GM19463 (cell line): ENCODE measurements around the gene NFE2.

Experiments
- ATAC-seq: cut with Tn5 transposase; IDR thresholded peaks from one replicate; pipeline ENCODE4 v1.9.1; 2021; ENCODE audit warnings: mild to moderate bottlenecking, moderate library complexity; ENCODE audit not compliant: unreplicated experiment

The NFE2 gene

DNA sequence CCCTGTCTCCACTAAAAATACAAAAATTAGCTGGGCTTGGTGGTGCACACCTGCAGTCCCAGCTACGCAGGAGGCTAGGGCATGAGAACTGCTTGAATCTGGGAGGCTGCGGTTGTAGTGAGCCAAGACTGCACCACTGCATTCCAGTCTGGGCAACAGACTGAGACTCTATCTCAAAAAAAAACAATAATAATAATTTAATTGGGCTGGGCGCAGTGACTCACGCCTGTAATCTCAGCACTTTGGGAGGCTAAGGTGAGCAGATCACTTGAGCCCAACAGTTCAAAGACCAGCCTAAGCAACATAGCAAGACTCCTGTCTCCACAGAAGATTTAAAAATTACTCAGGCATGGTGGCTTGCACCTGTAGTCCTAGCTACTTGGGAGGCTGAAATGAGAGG is 47.6 kb downstream of the NFE2 start:
- no peak for ATAC-seq

DNA sequence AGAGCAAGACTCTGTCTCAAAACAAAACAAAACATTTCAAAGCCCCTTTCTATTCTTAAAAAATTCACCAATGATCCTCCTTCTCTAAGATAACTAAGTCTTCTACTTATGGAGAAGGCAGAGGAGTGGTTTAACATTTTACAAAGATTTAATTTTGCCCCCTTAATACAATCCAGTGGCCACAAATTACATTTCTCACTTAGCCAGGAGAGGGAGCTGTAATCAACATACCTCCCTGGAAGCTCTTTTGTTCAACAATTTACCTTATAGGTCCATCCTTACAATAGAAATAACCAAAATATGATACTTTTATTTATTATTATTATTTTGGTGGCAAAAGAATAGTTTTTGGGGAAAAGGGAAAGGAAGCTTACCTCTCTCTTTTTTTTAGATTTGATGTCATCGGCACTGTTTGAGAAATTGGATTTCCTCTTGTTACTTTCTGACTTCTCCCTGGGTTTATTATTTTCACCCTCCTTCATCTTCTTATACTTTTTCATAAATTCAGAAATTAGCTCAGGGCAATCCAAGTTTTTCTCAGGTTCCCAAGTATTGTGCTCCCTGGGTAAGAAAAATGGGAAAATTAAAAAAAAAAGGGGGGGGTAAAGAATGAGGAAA is 49.0 kb downstream of the NFE2 start:
- no peak for ATAC-seq

DNA sequence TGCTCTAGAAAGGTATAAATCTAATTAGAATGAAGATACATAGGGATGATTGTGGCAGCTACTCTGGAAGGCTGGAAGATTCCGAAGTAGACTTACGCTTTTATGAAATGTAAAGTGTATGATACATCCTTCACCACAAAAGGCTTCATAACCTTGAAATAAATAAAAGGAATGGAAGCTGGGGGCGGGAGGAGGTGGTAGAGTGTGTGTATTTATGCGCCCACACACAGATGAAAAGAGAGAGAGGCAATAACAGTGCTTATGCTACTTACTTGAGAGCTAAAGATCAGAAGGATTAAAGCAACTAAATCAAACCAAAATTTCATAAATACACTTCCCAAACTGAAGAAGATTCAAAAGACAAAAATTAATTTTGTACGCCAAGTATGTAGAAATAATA is 51.3 kb downstream of the NFE2 start:
- ATAC-seq: no peak

DNA sequence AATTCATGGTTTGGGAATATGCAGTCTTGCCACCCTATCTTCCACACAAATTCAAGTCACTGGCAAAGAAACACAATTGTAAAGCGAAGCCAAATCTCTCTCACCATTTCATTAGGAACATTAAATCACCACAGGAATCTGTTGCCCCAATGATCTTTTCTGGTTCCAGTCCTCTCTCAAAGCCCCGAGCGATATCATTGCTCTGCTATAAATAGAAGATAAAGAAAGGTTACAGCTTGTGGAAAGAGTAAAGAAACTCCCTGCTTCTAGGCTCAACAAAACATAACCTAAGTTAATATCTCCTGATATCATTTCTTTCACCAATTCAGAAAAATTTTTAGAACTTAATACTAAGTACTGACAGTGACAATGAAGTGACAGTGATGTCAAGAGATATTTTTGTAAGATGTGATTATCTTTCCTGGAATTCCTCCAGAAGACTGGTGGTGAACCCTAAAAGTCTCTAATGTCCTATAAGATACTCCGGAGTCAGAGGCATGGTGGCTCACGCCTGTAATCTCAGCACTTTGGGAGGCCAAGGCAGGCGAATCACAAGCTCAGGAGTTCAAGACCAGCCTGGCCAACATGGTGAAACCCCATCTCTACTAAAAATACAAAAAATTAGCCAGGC is 54.7 kb downstream of the NFE2 start:
- no peak for ATAC-seq
